GM21723 (cell line): ENCODE measurements around the gene RABAC1.

Experiments
- ATAC-seq: cut with Tn5 transposase; IDR thresholded peaks from one replicate; pipeline ENCODE4 v1.9.1; 2021; ENCODE audit warnings: mild to moderate bottlenecking, moderate library complexity; ENCODE audit not compliant: unreplicated experiment

The RABAC1 gene

DNA sequence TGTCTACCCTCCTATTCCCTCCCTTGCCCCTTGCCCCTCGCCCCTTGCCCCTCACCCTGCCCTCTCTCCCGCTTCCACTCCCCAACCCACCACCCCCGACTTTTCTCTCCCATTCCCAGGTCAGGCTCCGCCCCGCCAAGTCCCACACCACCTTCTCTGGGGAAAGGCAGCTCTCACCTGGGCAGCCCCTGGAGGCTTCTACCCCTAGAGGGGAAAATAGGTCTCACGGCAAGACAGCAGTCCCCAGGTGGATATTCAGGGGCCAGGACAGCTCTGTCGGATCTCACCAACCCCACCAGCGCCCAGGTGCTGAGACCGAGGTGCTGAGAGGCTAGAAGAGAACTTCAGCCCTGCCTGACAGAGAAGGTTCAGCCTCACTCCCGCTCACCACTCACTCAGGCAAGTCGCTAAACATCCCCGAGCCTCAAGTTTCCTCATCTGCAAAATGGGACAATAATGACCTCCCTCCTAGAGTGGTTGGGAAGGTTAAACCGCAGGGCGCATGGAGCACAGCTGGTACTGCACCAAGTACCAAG, 29.5 kb downstream of the RABAC1 start:
- no peak for ATAC-seq

DNA sequence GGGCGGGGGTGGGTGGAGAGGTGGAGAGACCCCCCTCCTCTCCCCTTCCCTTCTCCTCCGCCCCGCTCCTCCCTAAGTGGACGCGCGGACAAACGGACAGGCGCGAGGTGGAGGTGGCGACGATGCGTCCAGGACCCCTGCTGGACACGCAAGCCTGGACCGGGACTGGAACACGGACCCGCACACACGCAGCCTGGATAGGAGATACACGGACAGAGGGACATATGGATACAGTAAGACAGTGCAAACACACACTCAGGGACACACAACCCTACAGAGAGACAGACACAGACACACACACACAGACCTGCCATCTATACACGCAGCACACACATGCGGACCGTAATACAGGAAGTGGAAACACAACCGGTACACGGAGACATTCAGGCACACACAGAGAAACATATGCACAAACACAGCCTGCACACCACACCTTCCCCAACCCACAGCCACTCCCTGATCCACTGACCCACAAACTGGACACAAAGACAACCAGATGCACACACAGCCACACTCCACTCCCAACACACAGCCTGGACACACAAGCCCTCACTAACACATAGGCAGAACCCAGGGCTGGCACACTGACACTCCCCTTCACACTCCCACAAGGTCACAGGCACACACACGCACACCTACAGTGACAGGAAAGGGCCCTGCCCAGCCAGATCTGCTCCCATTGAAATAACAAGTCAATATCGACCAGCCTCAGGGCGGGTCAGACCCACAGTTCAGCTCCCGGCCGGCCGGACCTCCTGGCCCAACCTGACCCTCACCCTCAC, 30.2 kb downstream of the RABAC1 start:
- ATAC-seq, result no peak

DNA sequence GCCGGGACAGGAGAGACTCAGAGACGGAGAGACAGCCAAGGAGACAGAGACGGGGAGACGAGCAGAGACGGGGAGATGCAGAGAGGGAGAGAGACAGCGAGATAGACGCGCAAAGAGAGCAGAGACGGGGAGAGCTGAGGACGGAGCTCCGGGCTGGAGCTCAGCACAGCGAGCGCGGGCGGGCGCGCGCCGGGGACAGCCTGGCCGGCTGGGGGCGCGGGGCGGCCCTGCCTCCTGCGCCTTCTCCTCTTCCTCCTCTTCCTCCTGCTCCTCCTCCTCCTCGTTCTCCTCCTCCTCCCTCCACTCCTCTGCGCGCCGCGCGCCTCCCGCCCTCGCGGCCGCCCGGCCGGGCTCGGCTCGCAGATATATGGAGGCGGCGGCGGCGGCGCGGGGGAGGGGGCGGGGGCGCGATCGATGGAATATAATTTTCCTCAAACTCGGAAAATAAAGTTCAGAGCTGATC, 30.9 kb downstream of the RABAC1 start, which contains the start of gene ERFL:
TSS of gene ERFL (minus strand) at position 229 of the 463 bp plus-strand sequence. CDS start 15,530 bp downstream, outside the sequence.
- no peak for ATAC-seq

DNA sequence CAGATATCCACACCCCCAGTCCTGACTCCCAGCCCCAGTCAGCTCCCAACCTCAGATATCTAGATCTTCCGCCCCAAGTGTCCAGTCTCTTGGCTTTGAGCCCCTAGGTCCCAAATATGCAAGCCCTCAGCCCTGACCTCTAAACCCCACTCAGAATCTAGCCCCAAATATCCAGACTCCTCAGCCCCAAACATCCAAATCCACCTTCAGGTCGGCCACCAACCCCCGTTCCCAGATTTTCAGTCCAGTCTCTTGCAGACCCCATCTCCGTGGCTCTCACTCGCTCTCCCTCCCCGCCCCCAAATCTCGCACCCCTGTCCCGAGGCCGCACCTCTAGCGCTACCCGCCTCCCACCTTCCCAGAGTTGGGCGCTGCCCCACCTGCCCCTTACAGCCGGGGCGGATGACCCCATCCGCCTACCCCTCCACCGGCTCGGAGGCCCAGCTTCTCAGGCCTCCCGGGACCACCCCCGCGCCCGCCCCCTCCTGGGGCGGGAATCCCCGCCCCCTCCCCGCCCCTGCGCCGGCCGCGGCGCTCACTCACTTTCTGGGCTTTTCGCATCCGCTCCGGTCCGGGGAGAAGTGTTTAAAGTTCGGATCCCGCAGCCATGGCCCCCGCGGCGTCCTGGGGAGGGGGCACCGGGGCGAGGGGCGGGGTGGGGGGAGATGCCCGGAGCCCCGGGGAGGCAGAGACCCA, 31.5 kb downstream of the RABAC1 start:
- no peak for ATAC-seq

DNA sequence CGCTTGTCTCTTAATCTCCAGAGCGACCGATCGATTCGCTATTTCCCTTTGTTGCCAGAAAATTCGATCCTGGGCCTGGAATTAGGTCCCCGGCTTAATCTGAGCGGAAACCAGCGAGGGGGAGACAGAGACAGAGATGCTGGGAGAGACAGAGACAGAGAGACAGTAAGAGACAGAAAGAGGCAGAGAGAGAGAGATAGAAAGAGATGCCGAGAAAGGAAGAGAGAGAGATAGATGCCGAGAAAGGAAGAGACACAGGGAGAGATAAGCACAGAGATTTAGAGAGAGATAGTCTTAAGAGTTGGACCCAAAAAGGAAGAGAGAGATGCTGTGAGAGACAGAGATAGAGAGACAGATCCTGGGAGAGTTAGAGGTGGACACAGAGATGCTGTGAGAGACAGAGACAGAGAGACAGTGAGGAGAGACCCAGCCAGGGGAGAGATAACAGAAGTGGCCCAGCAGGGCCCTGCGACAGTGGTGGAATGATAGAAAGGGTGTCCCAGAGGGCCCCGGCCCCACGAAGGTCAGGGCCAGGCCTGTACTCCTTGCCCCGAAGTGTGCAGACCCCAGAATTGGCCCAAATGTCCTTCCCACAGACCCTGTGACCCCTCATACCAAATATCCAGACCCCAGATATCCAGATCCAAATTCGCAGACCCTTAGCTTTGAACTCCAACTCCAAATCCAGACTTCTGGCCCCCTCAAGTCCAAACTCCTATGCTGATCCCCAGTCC, 32.2 kb downstream of the RABAC1 start:
- no peak for ATAC-seq

DNA sequence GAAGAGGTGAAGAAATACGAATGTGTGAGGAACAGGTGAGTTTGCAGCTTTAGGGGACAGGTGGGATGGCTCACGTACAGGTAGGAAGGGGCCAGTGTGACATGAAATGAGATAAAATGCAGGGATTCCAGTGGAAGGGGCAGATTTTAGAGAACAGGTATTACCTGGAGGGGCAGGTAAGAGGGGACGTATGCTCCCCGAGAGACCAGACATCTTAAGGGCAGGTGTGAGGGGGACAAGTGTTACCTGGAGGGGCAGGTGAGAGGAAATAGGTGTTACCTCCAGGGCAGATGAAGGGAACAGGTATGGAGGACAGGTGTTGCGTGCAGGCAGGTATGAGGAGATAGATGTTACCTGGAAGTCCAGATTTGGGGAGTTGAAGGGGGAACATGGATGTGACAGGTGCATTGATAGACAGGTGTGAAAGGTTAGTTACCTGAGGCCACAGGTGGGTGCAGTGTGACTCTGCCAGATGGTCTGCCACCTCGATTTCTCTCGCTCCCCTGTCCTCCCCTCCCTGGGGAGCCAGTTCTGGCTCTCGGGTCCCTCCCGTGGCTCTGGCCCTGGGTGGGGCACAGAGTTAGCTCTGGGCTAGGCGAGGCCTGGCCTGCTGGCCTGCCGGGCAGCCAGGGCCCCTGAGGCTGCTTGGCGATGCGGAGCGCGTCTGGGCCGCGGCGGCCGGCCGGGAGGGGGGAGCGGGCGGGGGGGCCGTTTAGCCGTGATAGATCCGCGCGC, 32.9 kb downstream of the RABAC1 start:
- no peak for ATAC-seq

DNA sequence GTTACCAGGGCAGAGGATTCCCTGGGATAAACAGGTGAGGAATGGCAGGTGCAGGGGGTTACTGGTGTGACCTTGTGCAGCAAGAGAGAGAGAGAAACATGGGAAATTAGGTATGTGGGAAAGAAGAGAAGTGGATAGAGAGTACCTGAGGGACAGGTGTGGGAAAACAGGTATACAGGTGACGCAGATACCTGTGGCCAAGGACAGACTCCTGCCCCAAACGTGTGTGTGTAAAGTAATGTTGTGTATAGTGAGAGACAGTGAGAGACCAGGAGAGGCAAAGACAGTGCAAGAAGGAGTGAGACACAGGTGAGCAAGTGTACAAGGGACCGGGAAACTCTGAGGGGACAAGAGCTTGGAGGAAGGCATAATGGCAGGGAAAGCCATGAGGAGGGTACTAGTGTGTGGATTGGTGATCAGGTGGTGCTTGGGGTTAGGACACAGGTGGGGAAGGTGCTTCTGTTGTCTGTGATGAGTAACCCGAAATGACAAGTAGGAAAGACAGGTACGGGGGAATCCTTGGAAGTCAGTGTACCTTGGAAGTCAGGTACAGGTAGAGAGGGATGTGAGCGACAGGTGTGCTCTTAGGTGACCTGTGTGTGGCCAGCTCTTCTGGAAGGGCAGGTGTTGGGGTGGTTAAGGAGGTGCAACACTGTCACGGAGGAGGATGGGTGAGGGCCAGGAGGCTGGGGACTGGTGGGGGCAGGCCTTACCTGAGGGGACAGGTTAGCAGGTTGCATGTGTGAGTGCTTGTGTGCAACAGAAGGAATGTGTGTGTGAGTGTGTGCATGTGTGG, 33.7 kb downstream of the RABAC1 start:
- no peak for ATAC-seq

DNA sequence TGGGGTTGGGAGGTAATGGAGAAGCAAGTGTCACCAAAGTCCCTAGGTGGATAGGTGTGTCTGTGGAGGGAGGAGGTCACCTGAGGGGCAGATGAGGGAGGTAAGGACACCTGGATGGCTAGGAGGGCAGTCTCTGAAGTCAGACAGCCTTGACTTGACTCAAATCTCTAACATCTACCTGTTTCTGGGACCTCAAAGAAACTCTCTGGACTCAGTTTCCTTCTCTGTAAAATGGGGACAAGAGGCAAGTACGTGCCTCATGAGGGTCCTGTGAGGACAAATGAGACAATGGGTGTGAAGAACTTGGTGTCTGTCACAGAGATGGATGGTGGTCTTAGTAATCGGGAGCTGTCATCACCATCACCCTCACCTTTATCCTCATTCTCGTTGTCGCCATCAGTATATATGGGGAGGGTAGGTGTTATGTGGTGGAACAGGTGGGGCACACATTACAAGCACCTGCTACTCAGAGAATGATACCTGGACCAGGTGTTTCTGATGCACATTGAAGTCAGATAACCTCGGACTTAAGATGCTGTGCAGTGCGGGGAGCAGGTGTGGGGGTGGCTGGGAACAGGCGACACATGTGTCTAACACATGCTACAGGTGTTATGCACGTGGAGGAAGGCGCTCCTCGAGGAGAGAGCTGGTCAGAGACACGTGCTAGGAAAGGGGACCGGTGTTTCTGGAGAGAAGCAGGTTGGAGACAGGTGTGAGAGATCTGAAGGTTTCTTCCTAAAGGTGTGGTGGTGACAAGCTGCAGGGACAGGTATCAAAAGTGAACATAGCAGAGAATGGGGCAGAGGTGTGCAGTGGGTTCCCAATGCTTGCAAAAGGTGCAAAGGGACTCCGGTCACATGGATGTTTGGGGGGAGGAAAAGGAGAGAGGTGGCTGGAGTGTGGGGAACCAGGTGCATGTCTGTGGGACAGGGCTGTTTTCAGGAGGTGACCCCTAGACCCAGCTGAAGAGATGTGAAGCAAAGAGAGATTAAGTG, 34.7 kb downstream of the RABAC1 start:
- ATAC-seq, result no peak

DNA sequence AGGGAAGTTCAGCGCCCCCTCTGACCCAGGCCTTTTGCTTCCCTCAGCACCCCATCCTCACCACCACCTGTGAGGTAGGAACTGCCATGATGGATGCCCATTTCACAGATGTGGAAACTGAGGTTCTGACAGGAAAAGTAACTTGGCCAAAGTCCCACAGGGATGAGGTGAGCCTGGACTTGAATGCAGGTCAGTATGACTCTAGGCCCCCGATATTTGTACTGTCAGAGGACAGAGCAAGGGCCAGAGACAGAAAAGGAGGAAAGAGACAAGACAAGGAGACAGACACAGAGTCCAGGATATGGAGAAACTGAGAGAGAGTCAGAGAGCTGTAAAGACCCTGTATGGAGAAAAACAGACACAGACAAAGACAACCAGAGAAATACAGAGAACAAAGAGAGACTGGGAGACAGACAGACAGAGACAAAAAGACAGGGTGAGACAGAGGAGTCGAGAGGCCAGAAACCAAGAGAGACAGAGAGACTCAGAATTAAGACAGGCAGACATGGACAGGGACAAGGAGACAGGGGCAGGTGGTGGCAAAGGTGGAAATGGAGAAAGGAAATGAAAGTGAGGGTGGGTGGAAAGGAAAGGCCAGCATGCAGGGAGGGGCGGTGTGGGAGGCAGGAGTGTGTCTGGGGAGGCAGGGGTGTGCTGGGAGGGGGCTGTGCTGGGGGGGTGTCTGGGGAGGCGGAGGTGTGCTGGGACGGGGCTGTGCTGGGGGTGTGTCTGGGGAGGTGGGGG, 35.9 kb downstream of the RABAC1 start:
- no peak for ATAC-seq

DNA sequence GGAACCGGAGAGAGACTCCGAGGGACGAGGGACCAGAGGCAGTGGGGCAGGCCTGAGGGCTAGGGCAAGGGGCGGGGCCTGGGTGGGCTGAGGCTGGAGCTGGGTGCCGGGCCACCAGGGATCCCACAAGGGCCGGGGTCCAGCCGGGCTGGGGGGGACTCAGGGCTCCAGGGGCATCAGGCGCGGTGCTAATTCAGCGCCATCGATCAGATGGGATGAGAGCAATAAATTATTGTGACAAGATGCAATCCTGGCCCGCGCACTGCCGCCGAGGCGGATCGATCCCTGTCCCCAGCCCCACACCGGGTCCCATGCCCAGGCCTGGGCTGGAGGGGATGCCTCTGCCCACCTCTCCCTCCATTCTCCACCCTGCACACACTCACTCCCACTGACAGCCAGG, 36.5 kb downstream of the RABAC1 start:
- ATAC-seq, result no peak

DNA sequence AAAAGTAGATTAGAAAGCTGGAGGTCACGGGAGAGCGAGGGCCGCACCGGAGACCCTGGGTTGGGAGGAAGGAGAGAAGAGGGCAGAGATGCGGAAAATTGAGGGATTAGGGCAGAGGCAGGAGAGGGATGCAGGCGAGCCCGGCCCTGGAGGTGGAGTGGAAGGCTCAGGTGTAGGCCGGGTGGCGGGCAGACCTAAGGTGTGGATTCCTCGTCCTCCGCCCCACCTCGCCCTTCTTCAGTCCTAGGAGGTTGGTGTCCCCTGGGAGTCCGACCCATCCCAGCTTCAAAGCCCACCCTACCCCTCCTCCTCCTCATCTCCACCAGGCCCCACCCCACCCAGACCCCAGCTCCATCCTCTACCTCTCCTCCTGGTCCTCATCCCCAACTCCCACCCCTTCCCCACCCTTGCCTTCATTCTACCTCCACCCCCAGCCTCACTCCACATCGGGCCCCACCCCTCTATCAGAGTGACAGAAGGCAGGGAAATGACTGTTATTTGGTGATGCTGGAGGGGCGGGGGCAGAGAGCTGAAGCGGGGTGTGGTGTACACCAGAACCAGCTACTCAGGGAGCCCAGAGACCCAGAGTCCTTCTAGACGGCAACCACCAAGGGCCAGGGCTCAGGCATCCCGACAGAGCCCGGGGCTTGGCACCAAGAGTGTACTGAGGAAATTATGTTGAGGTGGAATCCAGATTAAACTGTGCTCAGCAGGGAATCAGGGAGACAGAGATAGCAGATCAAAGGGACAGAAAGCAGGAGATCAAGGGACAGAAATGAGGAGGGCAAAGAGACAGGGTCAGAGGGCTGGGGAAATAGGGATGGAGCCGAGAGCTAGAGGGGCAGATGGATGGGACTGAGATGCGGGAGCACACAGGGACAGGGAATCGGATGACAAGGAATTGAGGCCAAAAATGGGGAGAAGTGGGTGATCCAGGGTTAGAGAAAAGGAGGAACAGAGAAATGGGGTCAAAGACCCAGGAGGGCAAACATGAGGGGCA, 37.2 kb downstream of the RABAC1 start:
- no peak for ATAC-seq

DNA sequence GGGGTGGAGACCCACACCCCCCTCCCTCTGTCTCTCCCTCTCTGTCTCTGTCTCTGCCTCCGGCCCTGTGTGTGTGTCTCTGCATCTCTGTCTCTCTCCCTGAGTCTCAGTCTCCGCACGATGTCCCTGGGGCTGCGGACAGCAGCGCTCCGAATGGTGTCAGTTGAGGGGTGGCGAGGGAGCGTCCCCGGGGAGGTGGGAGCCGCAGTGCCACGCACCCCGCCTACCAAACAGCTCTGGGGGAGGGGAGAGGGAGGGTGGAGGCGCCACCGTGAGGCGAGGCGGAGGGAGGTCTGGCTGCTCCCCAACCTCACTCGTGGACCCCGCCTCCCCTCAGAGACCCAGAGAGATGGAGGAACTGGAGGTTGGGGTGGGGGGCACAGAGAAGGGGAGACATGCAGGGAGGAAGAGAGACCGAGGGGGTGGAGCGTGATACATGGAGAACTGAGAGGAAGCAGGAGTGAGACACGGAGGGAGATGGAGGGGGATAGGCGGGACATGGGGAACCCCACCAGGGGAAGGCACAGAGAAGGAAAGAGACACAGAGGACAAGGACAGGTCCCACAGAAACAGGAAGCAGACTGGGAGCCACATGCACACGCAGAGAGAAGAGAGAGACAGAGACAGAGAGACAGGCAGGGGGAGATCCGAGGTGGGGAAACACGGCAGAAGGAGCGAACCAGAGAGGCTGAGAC, 38.1 kb downstream of the RABAC1 start:
- no peak for ATAC-seq

DNA sequence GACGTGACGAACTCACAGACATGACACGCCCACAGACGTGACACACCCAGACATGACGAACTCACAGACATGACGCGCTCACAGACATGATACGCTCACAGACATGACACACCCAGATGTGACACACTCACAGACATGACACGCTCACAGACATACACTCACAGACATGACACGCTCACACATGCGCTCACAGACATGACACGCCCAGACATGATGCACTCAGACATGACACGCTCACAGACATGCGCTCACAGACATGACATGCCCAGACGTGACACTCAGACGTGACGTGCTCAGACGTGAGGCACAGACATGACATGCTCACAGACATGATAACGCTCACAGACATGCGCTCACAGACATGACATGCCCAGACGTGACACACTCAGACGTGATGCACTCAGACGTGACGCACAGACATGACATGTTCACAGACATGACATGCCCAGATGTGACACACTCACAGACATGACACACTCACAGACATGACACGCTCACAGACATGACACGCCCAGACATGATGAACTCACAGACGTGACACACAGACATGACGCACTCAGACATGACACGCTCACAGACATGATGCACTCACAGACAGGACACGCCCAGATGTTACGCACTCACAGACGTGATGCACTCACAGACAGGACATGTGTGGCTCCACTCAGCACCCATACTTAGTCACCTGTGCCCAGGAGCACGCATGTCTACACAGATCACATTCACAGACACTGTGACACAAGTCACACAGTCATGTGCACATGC, 39.0 kb downstream of the RABAC1 start:
- no peak for ATAC-seq

DNA sequence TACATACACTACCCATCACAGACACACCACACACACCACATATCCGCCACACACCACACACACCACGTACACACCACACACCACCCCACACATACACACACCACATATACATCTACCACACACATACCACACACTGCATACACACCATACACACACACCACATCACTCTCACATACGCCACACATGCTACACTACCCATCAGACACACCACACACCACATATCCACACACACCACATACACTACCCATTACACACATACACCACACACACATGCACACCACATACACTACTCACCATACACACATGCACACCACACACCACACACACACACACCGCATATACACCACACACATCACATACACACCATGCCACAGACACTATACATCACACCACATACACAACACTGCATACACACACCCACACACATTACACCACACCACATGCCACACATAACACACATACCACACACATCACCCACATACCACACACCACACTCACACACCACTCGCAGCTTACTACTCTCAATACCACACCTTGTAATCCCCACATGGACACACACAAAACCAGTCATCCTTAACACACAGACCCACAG, 40.4 kb downstream of the RABAC1 start:
- ATAC-seq, result no peak

DNA sequence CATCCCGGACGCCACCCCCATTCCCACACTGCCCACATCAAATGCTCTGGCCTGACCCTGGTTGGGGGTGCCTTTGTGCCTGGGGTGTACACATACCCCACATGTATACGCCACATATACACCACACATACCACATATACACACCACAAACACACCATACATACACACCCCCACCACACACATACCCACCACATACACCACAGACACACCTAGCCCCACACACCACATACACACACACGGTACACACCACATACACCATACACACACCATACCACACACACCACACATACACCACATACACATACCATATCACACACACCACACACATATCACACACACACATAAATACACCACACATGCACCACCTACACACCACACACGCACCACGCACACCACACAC, 41.0 kb downstream of the RABAC1 start:
- ATAC-seq, result no peak
